Trophoblast cell (in vitro differentiated cells and primary cell): ENCODE measurements around the gene EIF5A.

ENCODE experiments used
- DNase-seq, 2 donors: peaks; one replicate each; pipeline ENCODE4 v3.0.0-alpha.2; 2016
- H2AFZ ChIP-seq: 2 replicates; pipeline ENCODE4 v1.6.1; 2013; ENCODE audit warnings: low read length, moderate library complexity, mild to moderate bottlenecking; ENCODE audit not compliant: insufficient read depth, poor library complexity
- H2AK5ac ChIP-seq: 2 replicates; pipeline ENCODE4 v1.6.1; 2013; ENCODE audit warnings: mild to moderate bottlenecking, low read length
- H2BK120ac ChIP-seq: 2 replicates; pipeline ENCODE4 v1.6.1; 2013; ENCODE audit warnings: low read length, mild to moderate bottlenecking, moderate library complexity; ENCODE audit not compliant: insufficient read depth, poor library complexity
- H2BK12ac ChIP-seq: 2 replicates; pipeline ENCODE4 v1.6.1; 2013; ENCODE audit warnings: mild to moderate bottlenecking, low read length, moderate library complexity
- H2BK5ac ChIP-seq: 2 replicates; pipeline ENCODE4 v1.6.1; 2013; ENCODE audit warnings: low read length, low read depth, moderate library complexity, mild to moderate bottlenecking; ENCODE audit not compliant: poor library complexity
- H3K14ac ChIP-seq: 2 replicates; pipeline ENCODE4 v1.6.1; 2013; ENCODE audit warnings: mild to moderate bottlenecking, low read length
- H3K18ac ChIP-seq: 2 replicates; pipeline ENCODE4 v1.6.1; 2013; ENCODE audit warnings: mild to moderate bottlenecking, low read length
- H3K23ac ChIP-seq: 2 replicates; pipeline ENCODE4 v1.6.1; 2013; ENCODE audit warnings: low read length
- H3K27ac ChIP-seq: 2 replicates; pipeline ENCODE4 v1.5.1; 2013; ENCODE audit warnings: low read depth, mild to moderate bottlenecking, inconsistent platforms, low read length, moderate library complexity
- H3K27me3 ChIP-seq: 2 replicates; pipeline ENCODE4 v1.6.1; 2013; ENCODE audit warnings: inconsistent platforms, mild to moderate bottlenecking, low read length, moderate library complexity; ENCODE audit not compliant: insufficient read depth
- H3K36me3 ChIP-seq, 2 experiments: 1 replicate in 1 of 2; 2 replicates in 1 of 2; pipeline ENCODE4 v1.6.1; 2013; ENCODE audit warnings: low read length in 2 of 2, mild to moderate bottlenecking in 2 of 2, moderate library complexity in 1 of 2; ENCODE audit not compliant: insufficient read depth in 2 of 2, control insufficient read depth in 1 of 2
- H3K4ac ChIP-seq: 2 replicates; pipeline ENCODE4 v1.6.1; 2013; ENCODE audit warnings: low read depth, mild to moderate bottlenecking, low read length, moderate library complexity
- H3K4me1 ChIP-seq, 2 experiments: 1 replicate in 1 of 2; 2 replicates in 1 of 2; pipeline ENCODE4 v1.6.1; 2013; ENCODE audit warnings: low read length in 2 of 2, mild to moderate bottlenecking in 2 of 2, moderate library complexity in 1 of 2; ENCODE audit not compliant: insufficient read depth in 2 of 2, control insufficient read depth in 1 of 2
- H3K4me2 ChIP-seq: 2 replicates; pipeline ENCODE4 v1.6.1; 2013; ENCODE audit warnings: inconsistent platforms, mild to moderate bottlenecking, low read length, moderate library complexity
- H3K4me3 ChIP-seq: 2 replicates; pipeline ENCODE4 v1.5.1; 2013; ENCODE audit warnings: mild to moderate bottlenecking, low read depth, low read length, inconsistent platforms
- H3K79me1 ChIP-seq: one replicate; pipeline ENCODE4 v1.6.1; 2013; ENCODE audit warnings: low read length
- H3K79me2 ChIP-seq: 2 replicates; pipeline ENCODE4 v1.6.1; 2013; ENCODE audit warnings: low read length, mild to moderate bottlenecking; ENCODE audit not compliant: control insufficient read depth, insufficient read depth, poor library complexity
- H3K9ac ChIP-seq: 2 replicates; pipeline ENCODE4 v1.6.1; 2013; ENCODE audit warnings: mild to moderate bottlenecking, low read length
- H3K9me3 ChIP-seq: 2 replicates; pipeline ENCODE4 v1.6.1; 2013; ENCODE audit warnings: low read depth, mild to moderate bottlenecking, control low read depth, inconsistent platforms, low read length; ENCODE audit not compliant: insufficient read depth
- H4K12ac ChIP-seq: 2 replicates; pipeline ENCODE4 v1.6.1; 2013; ENCODE audit warnings: low read depth, mild to moderate bottlenecking, low read length, moderate library complexity
- H4K8ac ChIP-seq: 2 replicates; pipeline ENCODE4 v1.6.1; 2013; ENCODE audit warnings: low read depth, mild to moderate bottlenecking, low read length, moderate library complexity
- H4K91ac ChIP-seq: one replicate; pipeline ENCODE4 v1.6.1; 2013; ENCODE audit warnings: low read depth, mild to moderate bottlenecking, low read length, moderate library complexity
- WGBS: extraction: QIAGEN DNeasy Blood & Tissue Kit; methylation state at CpG from one replicate; pipeline ENCODE4 v1.1.7; 2013; ENCODE audit warnings: missing lambda C conversion rate; ENCODE audit not compliant: insufficient read length, insufficient coverage; ENCODE audit errors: extremely low coverage; 5-methylcytosine and 5-hydroxymethylcytosine counted together

Gene EIF5A

DNA sequence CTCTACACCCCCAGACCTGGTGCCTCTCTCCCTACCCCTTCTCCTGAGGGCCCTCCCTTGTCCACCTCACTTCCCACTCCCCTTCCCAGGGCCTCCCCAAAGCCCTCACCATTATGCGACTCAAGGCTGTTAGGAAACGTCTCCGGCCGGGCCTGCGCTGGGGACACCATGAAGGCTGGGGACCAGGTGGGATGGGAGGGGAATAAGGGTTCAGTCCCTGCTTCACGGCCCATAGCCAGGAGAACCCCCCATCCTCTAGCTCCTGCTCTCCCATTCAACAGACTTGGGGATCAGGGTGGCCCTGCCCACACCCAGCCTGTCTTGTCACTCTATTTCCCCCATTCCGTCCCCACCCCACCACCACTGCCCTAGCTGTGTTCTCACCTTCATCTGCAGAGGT is 19.6 kb downstream of the EIF5A start:
- Histone ChIP-seq H2AFZ (no peak overlapping the region), H3K4me2 (no peak overlapping the region), H4K8ac (no peak overlapping the region), H3K9me3 (no peaks in the 10 kb centered on the region), H3K18ac (no peak overlapping the region), H3K14ac (no peak overlapping the region), H2BK12ac (no peak overlapping the region), H3K27ac (no peak overlapping the region), H2BK5ac (no peak overlapping the region), H4K91ac (no peak overlapping the region), H3K4ac (no peak overlapping the region), H3K36me3 (peaks cover 44 to 49% of the 10 kb centered on the region in 2 experiments), H3K9ac (no peak overlapping the region), H3K4me3 (no peak overlapping the region), H2BK120ac (no peak overlapping the region), H3K27me3 (no peaks in the 10 kb centered on the region), H3K23ac (no peak overlapping the region), H4K12ac (no peak overlapping the region), H3K79me2 (peaks cover 4% of the 10 kb centered on the region), H3K79me1 (peaks cover 11% of the 10 kb centered on the region), H2AK5ac (no peak overlapping the region), H3K4me1 (peaks cover 4 to 8% of the 10 kb centered on the region in 2 experiments)
- DNase-seq, result no peak
- no CpG with 5 or more reads among the region's 7 CpGs for WGBS

- Histone ChIP-seq H3K27ac (no peak overlapping the region), H3K27me3 (no peaks in the 10 kb centered on the region), H4K12ac (no peak overlapping the region), H3K36me3 (peaks cover 39 to 44% of the 10 kb centered on the region in 2 experiments), H2BK5ac (no peak overlapping the region), H3K9me3 (no peaks in the 10 kb centered on the region), H3K4me2 (no peak overlapping the region), H3K79me1 (peaks cover 11% of the 10 kb centered on the region), H3K14ac (no peak overlapping the region), H3K4ac (no peak overlapping the region), H2BK120ac (no peak overlapping the region), H2AFZ (no peak overlapping the region), H2BK12ac (no peak overlapping the region), H3K23ac (no peak overlapping the region), H4K8ac (no peak overlapping the region), H3K9ac (no peak overlapping the region), H4K91ac (no peak overlapping the region), H3K4me1 (peaks cover 4 to 8% of the 10 kb centered on the region in 2 experiments), H3K79me2 (peaks cover 4% of the 10 kb centered on the region), H3K4me3 (no peak overlapping the region), H3K18ac (no peak overlapping the region), H2AK5ac (no peak overlapping the region)
- DNase-seq, result no peak
- WGBS, result no CpG with 5 or more reads among the region's 17 CpGs
Measured at GRCh38 chr17:7327501-7327900, 20.1 kb downstream of the EIF5A start.

GRCh38 chr17:7328009-7328408 is 20.6 kb downstream of the EIF5A start:
- Histone ChIP-seq H2BK120ac (no peak overlapping the region), H4K91ac (no peak overlapping the region), H3K79me1 (peaks cover 11% of the 10 kb centered on the region), H3K4me2 (no peak overlapping the region), H2AFZ (no peak overlapping the region), H3K9ac (no peak overlapping the region), H2BK12ac (no peak overlapping the region), H3K18ac (no peak overlapping the region), H2AK5ac (no peak overlapping the region), H3K4me3 (no peak overlapping the region), H3K14ac (no peak overlapping the region), H4K8ac (no peak overlapping the region), H3K36me3 (peaks cover 34 to 39% of the 10 kb centered on the region in 2 experiments), H2BK5ac (no peak overlapping the region), H3K79me2 (peaks cover 4% of the 10 kb centered on the region), H3K23ac (no peak overlapping the region), H3K27me3 (no peaks in the 10 kb centered on the region), H4K12ac (no peak overlapping the region), H3K4me1 (peaks cover 4 to 8% of the 10 kb centered on the region in 2 experiments), H3K4ac (no peak overlapping the region), H3K9me3 (no peaks in the 10 kb centered on the region), H3K27ac (no peak overlapping the region)
- WGBS, result no CpG with 5 or more reads among the region's 1 CpG
- DNase-seq, result no peak

GRCh38 chr17:7328840-7329373 is 21.5 kb downstream of the EIF5A start, which contains the start of gene NEURL4:
TSS of gene NEURL4 (minus strand) at chr17:7329335. CDS start at chr17:7329312, 23 bp downstream.
- H2AFZ ChIP-seq, result peak within 1 kb of the TSS; percentile 84
- peak within 1 kb of the TSS; percentile 92 for H4K8ac ChIP-seq

More at GRCh38 chr17:7328840-7329373, 21.5 kb downstream of the EIF5A start, which contains the start of gene NEURL4:
- H3K27me3 ChIP-seq, result no peaks in the 10 kb centered on the region
- peaks cover 25 to 30% of the 10 kb centered on the region in 2 experiments for H3K36me3 ChIP-seq
- peak within 1 kb of the TSS; percentile 85 for H3K4me2 ChIP-seq
- H3K9ac ChIP-seq, result peak within 1 kb of the TSS; percentile 90
- peak within 1 kb of the TSS; percentile 63 for H4K12ac ChIP-seq
- no peak within 1 kb of the TSS for H2BK12ac ChIP-seq
- peaks cover 11% of the 10 kb centered on the region for H3K79me1 ChIP-seq
- H3K9me3 ChIP-seq, result no peaks in the 10 kb centered on the region
- H3K79me2 ChIP-seq, result peaks cover 4% of the 10 kb centered on the region
- no peak within 1 kb of the TSS for H3K23ac ChIP-seq
- H2BK120ac ChIP-seq, result peak within 1 kb of the TSS; percentile 23
- peak within 1 kb of the TSS; percentile 43 for H2AK5ac ChIP-seq
- peak within 1 kb of the TSS; percentile 85 for H3K4me3 ChIP-seq
- no CpG with 5 or more reads among the region's 50 CpGs for WGBS
- H3K4ac ChIP-seq, result peak within 1 kb of the TSS; percentile 69
- peak within 1 kb of the TSS; percentile 83 for H3K14ac ChIP-seq
- peak within 1 kb of the TSS; percentile 79 for H3K18ac ChIP-seq
- DNase-seq, result peak in 1 of 2 donors; percentile 54
- H4K91ac ChIP-seq, result peak within 1 kb of the TSS; percentile 71
- H2BK5ac ChIP-seq, result peak within 1 kb of the TSS; percentile 23
- H3K27ac ChIP-seq, result peak within 1 kb of the TSS; percentile 31
- H3K4me1 ChIP-seq, result peaks cover 4 to 8% of the 10 kb centered on the region in 2 experiments
